Ascending aorta (tissue), 2 donors: ENCODE measurements around the gene KDM6B. TPM values are rescaled to one million over a fixed set of nuclear protein-coding genes. Genes with fewer than 3 reads are reported as not detected.

Experiments
- DNase-seq, 2 donors: peaks; one replicate each; pipeline ENCODE4 v3.0.0-alpha.2; 2019; ENCODE audit warnings: low spot score in 2 of 2
- H3K27ac ChIP-seq, 2 donors: fragments of 200-600 bp; sonication (generic); one replicate each; pipeline ENCODE4 v1.5.1; 2016 to 2017; ENCODE audit warnings: mild to moderate bottlenecking in 1 of 2
- H3K27me3 ChIP-seq: fragments of 200-600 bp; sonication (generic); one replicate; pipeline ENCODE4 v1.5.1; 2017
- H3K36me3 ChIP-seq, 2 donors: fragments of 200-600 bp; sonication (generic); one replicate each; pipeline ENCODE4 v1.5.1; 2016
- H3K4me1 ChIP-seq, 2 donors: fragments of 200-600 bp; sonication (generic); one replicate each; pipeline ENCODE4 v1.5.1; 2016 to 2017; ENCODE audit warnings: mild to moderate bottlenecking in 1 of 2
- H3K4me3 ChIP-seq, 2 donors: fragments of 200-600 bp; sonication (generic); one replicate each; pipeline ENCODE4 v1.5.1; 2016 to 2017; ENCODE audit warnings: mild to moderate bottlenecking in 1 of 2
- H3K9me3 ChIP-seq, 2 donors: fragments of 200-600 bp; sonication (generic); one replicate each; pipeline ENCODE4 v1.5.1; 2016
- intact Hi-C: fragments of 100-400 bp; cut with DNase I; formaldehyde crosslinking; loops from one replicate; pipeline ENCODE4 v1.15.1; 2023
- total RNA-seq: library from RNA; depleted of rRNA; stranded (reverse); fragments of >200 nt; gene quantifications from one replicate; pipeline ENCODE4 v1.1.0, GENCODE V29; 2016
- TF ChIP-seq, protein P1 (sequence below), 3 experiments: fragments of 200-600 bp in 2 of 3; fragments of 450-650 bp in 1 of 3; sonication (generic) in 2 of 3; IDR thresholded peaks; one replicate each; pipeline ENCODE4 v1.5.1; 2016 to 2019; ENCODE audit warnings: antibody characterized with exemption in 3 of 3, mild to moderate bottlenecking in 1 of 3, moderate library complexity in 1 of 3

Gene KDM6B
- total RNA-seq, 1 donor from 2014 or later = 20.0 TPM

DNA sequence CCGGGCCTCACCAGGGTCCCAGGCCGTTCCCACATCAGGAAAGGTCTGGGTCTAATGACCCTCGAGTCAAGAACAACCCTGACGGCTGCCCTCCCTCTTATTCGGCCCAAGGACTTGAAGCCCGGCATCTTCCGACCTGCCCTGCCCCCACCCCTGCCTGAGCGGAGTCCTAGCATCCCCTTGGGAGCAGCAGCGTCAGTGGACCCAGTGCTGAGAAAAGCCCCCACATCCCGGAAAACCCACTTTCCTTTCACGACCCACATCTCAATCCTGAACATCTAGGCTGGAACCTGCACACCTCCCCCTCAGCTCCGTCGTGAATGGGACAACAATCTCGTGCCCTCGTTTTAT is 21.6 kb downstream of the KDM6B start:
- intact Hi-C loops = loop anchor here (2.0 to 10.0 kb wide), 3 partner anchors 59 to 371 kb away; partner anchors contain the start of genes ALOXE3, POLR2A and SLC35G6
- H3K4me1 ChIP-seq = peaks cover 12 to 28% of the 10 kb centered on the region in 2 donors
- TF ChIP-seq, protein P1, sequence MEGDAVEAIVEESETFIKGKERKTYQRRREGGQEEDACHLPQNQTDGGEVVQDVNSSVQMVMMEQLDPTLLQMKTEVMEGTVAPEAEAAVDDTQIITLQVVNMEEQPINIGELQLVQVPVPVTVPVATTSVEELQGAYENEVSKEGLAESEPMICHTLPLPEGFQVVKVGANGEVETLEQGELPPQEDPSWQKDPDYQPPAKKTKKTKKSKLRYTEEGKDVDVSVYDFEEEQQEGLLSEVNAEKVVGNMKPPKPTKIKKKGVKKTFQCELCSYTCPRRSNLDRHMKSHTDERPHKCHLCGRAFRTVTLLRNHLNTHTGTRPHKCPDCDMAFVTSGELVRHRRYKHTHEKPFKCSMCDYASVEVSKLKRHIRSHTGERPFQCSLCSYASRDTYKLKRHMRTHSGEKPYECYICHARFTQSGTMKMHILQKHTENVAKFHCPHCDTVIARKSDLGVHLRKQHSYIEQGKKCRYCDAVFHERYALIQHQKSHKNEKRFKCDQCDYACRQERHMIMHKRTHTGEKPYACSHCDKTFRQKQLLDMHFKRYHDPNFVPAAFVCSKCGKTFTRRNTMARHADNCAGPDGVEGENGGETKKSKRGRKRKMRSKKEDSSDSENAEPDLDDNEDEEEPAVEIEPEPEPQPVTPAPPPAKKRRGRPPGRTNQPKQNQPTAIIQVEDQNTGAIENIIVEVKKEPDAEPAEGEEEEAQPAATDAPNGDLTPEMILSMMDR (IDR thresholded peaks at IDR 0.05) = no peak
- peaks cover 0 to 16% of the 10 kb centered on the region in 2 donors for H3K36me3 ChIP-seq
- no peaks in the 10 kb centered on the region for H3K9me3 ChIP-seq
- no peaks in the 10 kb centered on the region for H3K27me3 ChIP-seq
- peak overlapping the region; percentile 73 to 76 for H3K4me3 ChIP-seq
- H3K27ac ChIP-seq = peak overlapping the region; percentile 87 to 88
- DNase-seq = no peak

DNA sequence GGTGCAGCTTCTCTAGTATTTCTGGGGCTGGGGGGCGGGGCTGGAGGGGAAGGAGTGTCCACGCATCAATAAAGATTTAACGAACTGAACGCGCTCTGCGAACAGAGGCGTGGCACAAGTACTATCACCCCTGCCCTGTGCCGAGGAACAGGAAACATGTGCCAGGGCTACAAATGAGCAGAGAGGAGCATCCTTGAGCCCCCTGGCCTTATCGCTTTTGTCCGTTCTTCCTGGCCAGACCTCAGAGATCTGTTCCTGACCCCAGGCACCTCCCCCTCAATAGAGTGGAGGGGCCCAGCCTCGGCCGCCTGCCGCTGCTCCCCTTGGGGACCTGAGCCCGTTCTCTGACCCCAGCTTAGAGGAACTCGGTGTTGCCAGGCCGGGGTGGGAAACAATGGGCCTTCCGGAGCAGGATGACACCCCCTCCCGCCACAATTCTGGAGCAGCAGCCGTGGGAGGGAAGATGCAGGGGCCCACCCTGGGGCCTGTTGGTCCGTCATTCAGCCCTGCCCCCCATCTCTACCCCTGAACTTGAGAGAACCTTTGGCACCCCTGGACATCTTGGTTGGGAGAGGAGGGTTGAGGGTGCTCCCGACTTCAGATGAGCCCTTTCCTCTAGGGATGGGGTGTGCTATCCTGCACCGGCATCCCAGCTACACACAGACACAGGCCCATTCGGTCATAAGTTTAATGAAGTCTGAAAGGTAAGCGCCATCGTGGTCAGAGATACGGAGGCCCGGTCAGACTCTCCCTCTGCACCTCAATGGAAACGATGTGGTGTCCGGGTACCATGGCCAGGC is 22.2 kb downstream of the KDM6B start:
- Histone ChIP-seq H3K36me3 (peaks cover 0 to 16% of the 10 kb centered on the region in 2 donors), H3K27ac (peak overlapping the region; percentile 87 to 88), H3K4me1 (peaks cover 12 to 28% of the 10 kb centered on the region in 2 donors), H3K9me3 (no peaks in the 10 kb centered on the region), H3K27me3 (no peaks in the 10 kb centered on the region), H3K4me3 (peak overlapping the region; percentile 73 to 76)
- TF ChIP-seq, protein P1 (IDR thresholded peaks at IDR 0.05) = no peak
- intact Hi-C loops = loop anchor here (2.0 to 10.0 kb wide), 3 partner anchors 59 to 371 kb away; partner anchors contain the start of genes ALOXE3, POLR2A and SLC35G6
- DNase-seq = no peak

DNA sequence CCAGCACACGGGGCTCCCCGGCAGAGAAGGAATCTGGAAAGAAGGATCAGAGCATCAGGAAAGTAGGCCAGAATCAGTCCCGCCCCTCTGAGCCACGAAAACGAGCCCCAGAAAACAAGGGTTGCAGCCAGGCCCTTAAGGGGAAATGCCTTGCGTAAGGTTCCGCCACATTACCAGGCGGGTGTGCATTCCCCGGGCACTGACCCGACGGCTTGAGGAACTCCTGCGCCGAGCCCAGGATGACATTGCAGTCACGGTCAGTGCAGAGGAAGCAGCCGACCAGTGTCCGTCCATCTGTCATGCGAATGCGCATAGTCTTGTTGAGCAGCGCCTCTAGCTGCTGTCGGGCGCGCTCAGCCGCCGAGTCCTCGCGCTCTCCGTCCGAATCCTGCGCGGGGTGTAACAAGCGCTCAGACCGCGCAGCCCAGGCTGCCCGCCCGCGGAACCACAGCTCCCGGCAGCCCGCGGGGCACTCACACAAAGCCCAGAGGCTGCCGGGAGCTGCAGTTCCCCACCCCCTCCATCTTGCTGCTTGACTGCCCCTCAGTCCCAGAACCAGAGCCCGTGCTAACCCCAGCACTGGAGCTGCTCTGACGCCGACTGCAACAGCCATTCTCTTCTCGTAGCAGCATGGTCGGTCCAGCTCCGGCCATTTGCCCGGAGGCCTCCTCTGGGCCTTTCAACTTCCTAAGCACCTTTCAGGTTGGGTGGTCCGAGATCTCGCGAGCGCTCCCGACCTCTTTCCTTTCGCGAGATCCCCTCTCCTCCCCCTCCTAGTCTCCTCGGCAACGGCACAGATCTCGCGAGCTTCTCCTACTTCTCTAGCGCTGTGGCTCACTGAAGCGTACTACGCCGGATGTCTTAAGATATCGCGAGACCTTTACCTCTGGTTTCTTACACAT is 23.0 kb downstream of the KDM6B start, which contains the start of gene NAA38:
Gene NAA38 (minus strand): TSS at position 749 of the 902 bp plus-strand sequence. CDS start 96 bp downstream, at position 653.
- H3K36me3 ChIP-seq = peaks cover 0 to 16% of the 10 kb centered on the region in 2 donors
- peaks cover 10 to 25% of the 10 kb centered on the region in 2 donors for H3K4me1 ChIP-seq
- intact Hi-C loops = loop anchor here (1.0 to 10.0 kb wide), 6 partner anchors 22 to 372 kb away; partner anchors contain the start of genes ALOXE3, CNTROB, POLR2A and SLC35G6
- no peaks in the 10 kb centered on the region for H3K27me3 ChIP-seq
- peak within 1 kb of the TSS; percentile 87 to 88 for H3K27ac ChIP-seq
- DNase-seq = peak; percentile 92 to 99
- no peaks in the 10 kb centered on the region for H3K9me3 ChIP-seq
- H3K4me3 ChIP-seq = peak within 1 kb of the TSS; percentile 73 to 76
- TF ChIP-seq, protein P1 (IDR thresholded peaks at IDR 0.05) = peak; percentile 39 to 55 (median 51)

DNA sequence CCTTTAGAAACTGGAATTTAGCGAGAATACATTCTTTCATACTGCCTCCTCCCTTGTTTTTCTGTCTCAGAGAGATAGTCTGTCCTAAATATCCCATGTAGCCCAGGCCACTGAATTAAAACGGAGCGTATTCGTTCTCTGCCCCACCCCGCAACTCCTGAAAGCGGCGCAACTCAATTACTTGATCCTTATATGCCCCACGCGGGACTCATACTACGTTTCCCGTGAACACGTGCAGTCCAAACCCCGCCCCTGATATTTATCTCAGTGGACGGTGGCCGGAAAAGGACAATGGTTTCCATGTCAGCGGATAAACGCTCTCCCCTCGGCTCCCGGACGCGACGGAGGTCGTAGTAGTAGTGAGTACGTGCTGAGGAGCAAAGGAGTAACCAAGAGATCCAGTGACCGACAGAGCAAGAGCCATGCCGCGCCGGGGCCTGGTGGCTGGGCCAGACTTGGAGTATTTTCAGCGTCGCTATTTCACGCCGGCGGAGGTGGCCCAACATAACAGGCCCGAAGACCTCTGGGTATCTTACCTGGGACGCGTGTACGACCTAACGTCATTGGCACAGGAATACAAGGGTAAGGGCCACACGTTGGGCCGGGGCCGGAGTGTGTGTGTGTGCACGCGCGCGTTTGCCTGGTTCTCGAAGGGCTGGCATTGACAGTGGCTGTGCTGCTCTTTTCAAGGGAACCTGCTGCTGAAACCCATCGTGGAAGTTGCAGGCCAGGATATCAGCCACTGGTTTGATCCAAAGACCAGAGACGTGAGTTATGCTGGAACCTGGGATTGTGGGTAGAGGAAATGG is 23.9 kb downstream of the KDM6B start, which contains the start of gene CYB5D1:
Gene CYB5D1 (plus strand): TSS at position 291 of the 809 bp plus-strand sequence. CDS start 132 bp downstream, at position 423.
- H3K4me1 ChIP-seq = peaks cover 9 to 25% of the 10 kb centered on the region in 2 donors
- intact Hi-C loops = loop anchor here (1.0 to 10.0 kb wide), 6 partner anchors 23 to 373 kb away; partner anchors contain the start of genes ALOXE3, CNTROB, POLR2A and SLC35G6

More for the DNA sequence above, 23.9 kb downstream of the KDM6B start, which contains the start of gene CYB5D1:
- Histone ChIP-seq H3K9me3 (no peaks in the 10 kb centered on the region), H3K27me3 (no peaks in the 10 kb centered on the region), H3K27ac (peak within 1 kb of the TSS; percentile 87 to 88), H3K4me3 (peak within 1 kb of the TSS; percentile 73 to 76), H3K36me3 (peaks cover 0 to 12% of the 10 kb centered on the region in 2 donors)
- TF ChIP-seq, protein P1 (IDR thresholded peaks at IDR 0.05) = peak in 1 of 3 experiments; percentile 10
- peak; percentile 77 to 97 for DNase-seq
